ENCODE measurements around the gene POC5.
"Not testable (repeated sequence)": the region's sequence is repeated elsewhere in the genome, so short reads cannot be mapped to it uniquely, and the experiment has no call there.

Gene POC5

GRCh38 chr5:75695472-75696351, 21.5 kb downstream of the POC5 start:
- not testable (repeated sequence) for DNase-seq

GRCh38 chr5:75694781-75695180, 22.5 kb downstream of the POC5 start:
- no peak for DNase-seq

- no peak for DNase-seq
Measured at GRCh38 chr5:75690669-75691068, 26.6 kb downstream of the POC5 start.

GRCh38 chr5:75686480-75686879, 30.8 kb downstream of the POC5 start:
- DNase-seq, result no peak

- no peak for DNase-seq
Measured at GRCh38 chr5:75685141-75685540, 32.1 kb downstream of the POC5 start.

GRCh38 chr5:75681125-75681830, 36.0 kb downstream of the POC5 start:
- DNase-seq, result peak; percentile 29

- DNase-seq, result no peak
Measured at GRCh38 chr5:75678155-75678554, 39.1 kb downstream of the POC5 start.

GRCh38 chr5:75677607-75678006, 39.6 kb downstream of the POC5 start:
- DNase-seq, result no peak

GRCh38 chr5:75675783-75676182, 41.5 kb downstream of the POC5 start:
- DNase-seq, result no peak

GRCh38 chr5:75672616-75673015, 44.6 kb downstream of the POC5 start:
- no peak for DNase-seq

- no peak for DNase-seq
Measured at GRCh38 chr5:75671506-75671905, 45.7 kb downstream of the POC5 start.

- no peak for DNase-seq
Measured at GRCh38 chr5:75670577-75670976, 46.7 kb downstream of the POC5 start.

GRCh38 chr5:75668977-75669689, 48.1 kb downstream of the POC5 start:
- no peak for DNase-seq

GRCh38 chr5:75668445-75668844, 48.8 kb downstream of the POC5 start:
- no peak for DNase-seq

GRCh38 chr5:75667586-75667985, 49.7 kb downstream of the POC5 start:
- DNase-seq, result no peak

- DNase-seq, result no peak
Measured at GRCh38 chr5:75666801-75667200, 50.4 kb downstream of the POC5 start.

GRCh38 chr5:75664979-75665378, 52.3 kb downstream of the POC5 start:
- DNase-seq, result no peak

- no peak for DNase-seq
Measured at GRCh38 chr5:75663579-75664284, 53.5 kb downstream of the POC5 start.

- no peak for DNase-seq
Measured at GRCh38 chr5:75662061-75662460, 55.2 kb downstream of the POC5 start.

- DNase-seq, result no peak
Measured at GRCh38 chr5:75660678-75661465, 56.4 kb downstream of the POC5 start.

- no peak for DNase-seq
Measured at GRCh38 chr5:75659791-75660450, 57.3 kb downstream of the POC5 start.
